ENCODE data around the gene JAK2.
A peak's percentile ranks its signal among the peaks of the same experiment; 100 is the strongest.
"Not testable (repeated sequence)": the region's sequence is repeated elsewhere in the genome, so short reads cannot be mapped to it uniquely, and the experiment has no call there.

Gene JAK2

DNA sequence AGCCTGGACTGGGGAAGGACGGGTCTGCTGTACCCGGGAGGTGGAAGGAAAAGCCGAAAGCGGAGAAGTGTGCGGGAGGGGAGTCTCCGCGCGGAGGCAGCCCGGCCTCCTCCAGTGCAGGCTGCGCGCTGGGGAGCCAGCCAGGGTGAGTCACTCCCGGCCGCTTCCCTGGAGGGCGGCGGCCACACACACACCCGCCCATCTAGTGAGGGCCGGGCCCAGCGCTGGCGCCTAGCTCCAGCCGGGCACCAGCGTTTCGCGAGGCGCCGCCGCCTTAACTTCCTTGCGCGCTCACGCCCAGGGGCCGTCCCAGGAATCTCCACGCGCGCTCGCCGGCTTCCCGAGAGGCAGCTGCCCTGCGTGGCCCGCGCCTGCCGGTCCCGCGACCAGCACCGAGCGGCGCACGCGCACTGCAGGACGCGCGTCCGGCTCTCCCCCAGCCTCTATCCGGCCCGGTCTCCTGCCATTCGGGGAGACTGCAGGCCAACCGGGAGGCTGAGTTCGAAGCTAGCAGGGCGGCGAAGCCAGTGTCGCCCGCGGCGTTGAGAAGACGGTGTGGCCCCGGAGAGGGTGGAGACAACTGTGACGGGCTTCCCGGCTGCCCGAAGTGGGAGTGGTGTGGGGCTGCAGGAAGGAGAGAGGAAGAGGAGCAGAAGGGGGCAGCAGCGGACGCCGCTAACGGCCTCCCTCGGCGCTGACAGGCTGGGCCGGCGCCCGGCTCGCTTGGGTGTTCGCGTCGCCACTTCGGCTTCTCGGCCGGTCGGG lies at the start of gene JAK2:
TSS of gene JAK2 (plus strand) at position 652 of the 765 bp plus-strand sequence. CDS start 36,716 bp downstream, outside the sequence.
- peak; percentile 80 to 82 for DNase-seq (ENCODE audit: low read depth in 2 of 2)

GRCh38 chr9:4936277-4936676 lies 48.8 kb upstream of the JAK2 start:
- no peak for DNase-seq (ENCODE audit: low read depth in 2 of 2)

DNA sequence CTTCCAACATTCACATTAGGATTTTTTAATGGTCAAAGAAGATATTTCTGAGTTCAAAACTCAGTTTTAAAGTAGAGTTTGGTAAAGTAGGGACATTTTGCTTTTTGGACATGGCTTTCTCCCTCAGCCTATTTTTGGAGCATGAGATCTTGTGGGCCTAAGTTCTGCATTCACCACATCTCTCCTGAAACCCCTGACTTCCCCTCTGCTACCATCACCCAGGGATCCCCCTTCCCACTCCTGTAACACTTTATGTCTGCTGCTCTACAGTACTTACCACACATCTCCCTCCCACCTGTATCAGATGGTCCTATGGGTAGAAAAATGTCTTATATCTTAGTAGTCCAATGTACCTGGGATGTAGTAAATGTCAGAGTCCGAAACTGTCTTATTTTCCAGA lies 48.2 kb upstream of the JAK2 start:
- DNase-seq (ENCODE audit: low read depth in 2 of 2): peak in 1 of 2 donors; percentile 15

GRCh38 chr9:4937446-4937845 lies 47.6 kb upstream of the JAK2 start:
- no peak for DNase-seq (ENCODE audit: low read depth in 2 of 2)

DNA sequence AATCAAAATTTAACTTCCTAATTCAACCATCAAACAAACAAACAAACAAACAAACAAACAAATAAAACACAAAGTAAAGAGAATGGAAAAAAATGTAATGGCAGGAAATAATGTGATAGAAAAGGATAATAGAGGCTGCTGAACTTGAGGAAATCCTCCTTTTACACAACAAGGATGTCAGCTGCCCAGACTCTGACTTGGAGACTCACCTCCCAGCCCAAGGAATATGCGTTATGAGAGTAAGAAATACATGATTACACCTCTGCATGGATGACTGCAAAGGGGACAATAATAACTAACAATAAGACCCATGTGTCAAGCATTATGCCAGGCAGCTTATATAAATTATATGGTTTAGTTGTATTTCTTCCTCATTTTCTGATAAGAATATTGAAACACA lies 46.6 kb upstream of the JAK2 start:
- DNase-seq (ENCODE audit: low read depth in 2 of 2): no peak

DNA sequence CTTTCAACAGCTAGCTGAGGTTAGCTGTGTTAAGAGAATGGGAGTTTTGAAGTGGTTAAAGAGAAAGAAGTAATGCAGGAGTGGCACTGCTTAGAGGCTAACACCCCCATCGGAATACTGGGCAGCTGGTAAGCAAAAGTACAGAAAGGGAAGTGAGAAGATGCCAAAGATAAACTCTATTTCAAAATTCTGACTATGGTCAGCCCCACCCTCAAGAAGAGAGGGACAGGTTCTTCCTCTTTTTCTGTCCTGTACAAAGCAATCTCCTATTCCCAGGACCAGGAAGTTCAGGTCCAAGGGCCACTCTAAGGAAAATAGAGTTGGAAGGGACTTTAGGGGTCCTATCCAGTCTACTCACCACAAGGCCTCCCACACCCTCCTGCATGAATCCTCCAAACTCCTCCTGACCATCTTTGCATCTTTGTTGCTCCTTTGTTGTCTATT lies 45.9 kb upstream of the JAK2 start:
- DNase-seq (ENCODE audit: low read depth in 2 of 2): no peak

- not testable (repeated sequence) for DNase-seq (ENCODE audit: low read depth in 2 of 2)
These were observed 42.9 kb upstream of the JAK2 start for GRCh38 chr9:4942042-4942691.

DNA sequence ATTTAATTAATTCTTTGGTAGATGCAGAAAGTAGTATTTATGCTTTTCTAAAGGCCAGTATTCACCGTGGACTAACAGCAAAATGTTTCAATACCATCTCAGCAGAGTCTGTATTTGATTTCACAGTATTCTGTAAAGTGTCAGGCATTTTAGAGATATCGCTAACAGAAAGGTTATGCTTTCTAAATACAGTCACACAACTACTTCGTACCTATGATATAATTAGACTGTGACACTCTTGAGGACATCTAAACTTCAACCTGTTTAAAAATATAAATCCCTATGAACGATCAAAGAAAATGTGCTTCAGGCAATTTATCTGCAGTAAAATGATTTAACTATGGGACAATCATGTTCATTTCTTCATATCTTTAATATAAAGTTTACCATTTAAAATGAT lies 41.7 kb upstream of the JAK2 start:
- no peak for DNase-seq (ENCODE audit: low read depth in 2 of 2)

- peak; percentile 21 to 37 for DNase-seq (ENCODE audit: low read depth in 2 of 2)
These were observed 40.5 kb upstream of the JAK2 start for GRCh38 chr9:4944431-4945211.

DNA sequence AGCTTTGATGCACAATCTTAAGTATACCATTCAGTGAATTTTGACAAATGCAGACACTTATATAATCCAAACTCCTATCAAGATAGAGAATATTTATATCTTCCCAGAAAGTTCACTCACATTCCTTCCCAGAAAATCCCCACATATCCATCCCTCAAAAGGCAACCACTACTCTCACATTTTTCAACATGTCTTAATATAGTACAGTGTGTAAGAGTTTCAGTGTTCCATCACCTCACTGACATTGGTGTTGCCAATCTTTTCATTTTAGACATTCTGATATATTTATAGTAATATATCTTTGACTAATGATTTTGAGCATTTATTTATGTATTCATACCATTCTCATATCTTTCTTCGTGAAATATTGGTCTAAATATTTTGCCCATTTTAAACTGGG lies 38.1 kb upstream of the JAK2 start:
- no peak for DNase-seq (ENCODE audit: low read depth in 2 of 2)

DNA sequence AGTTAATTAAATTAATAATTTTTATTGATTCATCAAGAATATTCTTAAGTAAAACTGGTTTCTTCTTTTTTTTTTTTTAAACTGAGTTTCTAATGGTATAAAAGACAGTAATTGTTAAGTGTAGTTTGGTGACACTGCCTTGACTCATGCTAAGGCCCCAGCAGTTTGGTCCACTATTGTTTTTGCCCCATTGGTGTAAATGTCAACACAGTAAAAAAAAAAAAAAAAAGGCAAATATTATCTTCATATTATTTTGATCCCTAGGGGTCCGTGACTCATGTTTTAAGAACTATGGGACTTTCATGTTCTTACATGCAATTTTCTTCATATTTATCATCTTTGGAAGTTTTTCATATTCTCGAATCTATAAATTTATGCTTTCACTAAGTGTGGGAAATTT lies 29.2 kb upstream of the JAK2 start:
- no peak for DNase-seq (ENCODE audit: low read depth in 2 of 2)

GRCh38 chr9:4959031-4959430 lies 26.0 kb upstream of the JAK2 start:
- DNase-seq (ENCODE audit: low read depth in 2 of 2): no peak

GRCh38 chr9:4962085-4962484 lies 23.0 kb upstream of the JAK2 start:
- no peak for DNase-seq (ENCODE audit: low read depth in 2 of 2)

GRCh38 chr9:4964540-4964939 lies 20.5 kb upstream of the JAK2 start:
- no peak for DNase-seq (ENCODE audit: low read depth in 2 of 2)

- DNase-seq (ENCODE audit: low read depth in 2 of 2): no peak
These were observed 19.8 kb upstream of the JAK2 start for GRCh38 chr9:4965174-4965821.

DNA sequence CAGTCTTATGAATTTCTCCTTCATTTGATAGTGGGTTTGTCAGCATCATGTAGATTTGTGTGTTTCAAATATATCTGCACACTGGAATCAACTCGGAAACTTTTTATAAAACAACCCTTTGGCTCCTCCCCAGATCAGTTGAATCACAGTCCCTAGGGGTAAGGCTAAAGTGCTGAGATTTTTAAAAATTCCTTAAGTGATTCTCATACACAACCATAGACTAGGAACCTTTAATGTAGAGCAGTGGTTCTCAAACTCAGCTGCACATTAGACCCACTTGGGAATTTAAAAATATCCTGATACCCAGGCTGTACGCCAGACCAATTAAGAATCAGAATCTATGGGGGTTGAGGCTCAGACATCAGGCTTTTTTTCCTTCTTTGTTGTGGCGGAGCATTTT lies 17.5 kb upstream of the JAK2 start:
- DNase-seq (ENCODE audit: low read depth in 2 of 2): no peak

- no peak for DNase-seq (ENCODE audit: low read depth in 2 of 2)
These were observed 15.9 kb upstream of the JAK2 start for GRCh38 chr9:4969130-4969529.

GRCh38 chr9:4970970-4971641 lies 14.0 kb upstream of the JAK2 start:
- DNase-seq (ENCODE audit: low read depth in 2 of 2): peak; percentile 65 to 72

- DNase-seq (ENCODE audit: low read depth in 2 of 2): no peak
These were observed 11.8 kb upstream of the JAK2 start for GRCh38 chr9:4973246-4973645.

DNA sequence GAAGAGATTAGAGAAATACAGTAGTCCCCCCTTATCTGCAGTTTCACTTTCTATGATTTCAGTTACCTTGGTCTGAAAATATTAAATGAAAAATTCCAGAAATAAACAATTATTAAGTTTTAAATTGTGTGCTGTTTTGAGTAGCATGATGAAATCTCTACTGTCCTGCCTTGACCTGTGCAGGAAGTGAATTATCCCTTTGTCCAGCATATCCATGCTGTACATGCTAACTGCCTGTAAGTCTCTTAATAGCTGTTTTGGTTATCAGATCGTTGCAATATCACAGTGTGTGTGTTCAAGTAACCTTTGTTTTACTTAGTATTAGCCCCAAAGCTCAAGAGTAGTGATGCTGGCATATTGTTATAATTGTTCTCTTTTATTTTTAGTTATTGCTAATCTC lies 11.2 kb upstream of the JAK2 start:
- no peak for DNase-seq (ENCODE audit: low read depth in 2 of 2)

- DNase-seq (ENCODE audit: low read depth in 2 of 2): no peak
These were observed 5.8 kb upstream of the JAK2 start for GRCh38 chr9:4979239-4979638.

Data from stimulated activated CD8-positive, alpha-beta memory T cell treated with anti-CD3 and anti-CD28 coated beads, Interleukin-15, amount 100 ng/mL, for 48 hours (primary cell).